Measurements from ENCODE around the gene NACC1.

Gene NACC1

DNA sequence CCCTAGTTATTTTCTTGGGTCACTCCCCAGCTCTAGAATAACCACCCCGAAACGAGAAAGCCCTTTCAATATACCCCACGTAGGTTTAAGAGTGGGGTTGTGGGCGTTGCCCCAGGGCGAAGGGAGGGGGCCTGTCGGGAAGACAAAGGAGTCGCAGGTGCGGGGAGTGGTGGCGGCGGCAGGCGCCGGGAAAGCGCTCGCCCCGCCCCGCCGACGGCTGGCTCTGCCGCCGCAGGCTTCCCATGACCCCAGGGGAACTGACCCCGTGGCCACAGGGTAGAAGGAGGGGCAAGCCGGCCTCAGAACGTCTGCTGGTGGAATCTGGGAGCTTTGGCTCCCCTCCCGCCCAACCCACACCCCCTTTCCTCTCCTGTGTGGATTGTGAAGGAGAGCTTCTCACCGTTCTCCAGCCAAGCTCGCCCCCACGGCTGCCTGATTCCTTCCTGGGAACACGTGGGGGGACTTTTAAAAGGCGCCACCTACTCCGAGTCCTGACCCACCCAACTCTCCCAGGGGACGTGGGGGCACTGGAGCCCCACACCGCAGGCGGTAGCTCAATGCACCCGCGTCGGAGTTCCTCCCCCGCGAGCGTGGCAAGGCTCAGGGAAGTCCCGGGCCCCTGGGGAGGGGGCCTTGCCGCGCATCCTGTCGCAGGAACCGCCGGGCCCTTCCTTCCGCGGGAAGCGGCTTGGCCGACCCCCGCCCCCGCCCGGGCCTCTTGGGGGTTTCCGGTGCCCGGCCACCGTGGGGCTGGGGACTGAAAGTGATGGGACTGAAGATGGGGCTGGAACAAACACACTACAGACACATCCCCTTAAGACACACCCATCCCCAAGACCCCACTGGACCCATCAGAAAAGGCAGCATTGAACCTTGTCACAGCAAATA is 37.7 kb downstream of the NACC1 start:
- DNase-seq (ENCODE audit: insufficient read length, low spot score) (peak; percentile 69), FAIRE-seq (no peak)
- TF ChIP-seq, protein P1, sequence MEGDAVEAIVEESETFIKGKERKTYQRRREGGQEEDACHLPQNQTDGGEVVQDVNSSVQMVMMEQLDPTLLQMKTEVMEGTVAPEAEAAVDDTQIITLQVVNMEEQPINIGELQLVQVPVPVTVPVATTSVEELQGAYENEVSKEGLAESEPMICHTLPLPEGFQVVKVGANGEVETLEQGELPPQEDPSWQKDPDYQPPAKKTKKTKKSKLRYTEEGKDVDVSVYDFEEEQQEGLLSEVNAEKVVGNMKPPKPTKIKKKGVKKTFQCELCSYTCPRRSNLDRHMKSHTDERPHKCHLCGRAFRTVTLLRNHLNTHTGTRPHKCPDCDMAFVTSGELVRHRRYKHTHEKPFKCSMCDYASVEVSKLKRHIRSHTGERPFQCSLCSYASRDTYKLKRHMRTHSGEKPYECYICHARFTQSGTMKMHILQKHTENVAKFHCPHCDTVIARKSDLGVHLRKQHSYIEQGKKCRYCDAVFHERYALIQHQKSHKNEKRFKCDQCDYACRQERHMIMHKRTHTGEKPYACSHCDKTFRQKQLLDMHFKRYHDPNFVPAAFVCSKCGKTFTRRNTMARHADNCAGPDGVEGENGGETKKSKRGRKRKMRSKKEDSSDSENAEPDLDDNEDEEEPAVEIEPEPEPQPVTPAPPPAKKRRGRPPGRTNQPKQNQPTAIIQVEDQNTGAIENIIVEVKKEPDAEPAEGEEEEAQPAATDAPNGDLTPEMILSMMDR (IDR thresholded peaks at IDR 0.05; ENCODE audit: insufficient read depth, missing control alignments), result no peak

DNA sequence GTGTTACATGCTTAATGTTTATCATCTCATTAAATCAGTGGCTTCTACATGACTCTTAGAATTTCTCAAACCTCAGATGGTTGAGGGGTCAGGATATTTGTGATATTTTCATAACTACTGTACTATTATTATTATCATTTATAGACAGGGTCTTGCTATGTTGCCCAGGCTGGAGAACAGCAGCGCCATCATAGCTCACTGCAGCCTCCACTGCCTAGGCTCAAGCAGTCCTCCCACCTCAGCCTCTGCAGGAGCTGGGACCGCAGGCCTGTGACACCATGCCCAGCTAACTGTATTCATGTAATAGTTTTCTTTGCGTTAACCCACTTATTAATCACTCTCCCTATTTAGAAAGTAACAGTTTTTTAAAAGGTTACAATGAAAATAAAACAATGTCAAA is 41.6 kb downstream of the NACC1 start:
- FAIRE-seq (no peak), DNase-seq (ENCODE audit: insufficient read length, low spot score) (no peak)
- TF ChIP-seq, protein P1 (IDR thresholded peaks at IDR 0.05; ENCODE audit: insufficient read depth, missing control alignments), result no peak

DNA sequence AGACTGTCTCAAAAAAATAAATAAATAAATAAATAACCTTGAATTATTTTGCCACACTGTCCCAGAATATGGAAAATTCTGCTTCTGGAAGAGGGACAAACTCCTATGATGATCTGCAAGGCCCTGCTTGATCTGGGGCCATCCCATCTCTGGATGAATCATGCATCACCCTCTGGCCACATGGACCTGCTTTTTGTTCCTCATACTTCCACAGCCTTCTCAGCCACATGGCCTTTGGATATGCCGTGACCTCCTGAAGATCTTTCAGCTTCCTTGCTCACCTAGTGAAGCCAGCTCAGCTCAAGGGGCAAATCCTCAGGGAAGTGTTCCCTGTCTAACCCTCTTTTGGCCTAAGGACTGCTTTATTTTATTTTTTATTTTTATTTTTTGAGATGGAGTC is 42.5 kb downstream of the NACC1 start:
- DNase-seq (ENCODE audit: insufficient read length, low spot score) (no peak), FAIRE-seq (no peak)
- TF ChIP-seq, protein P1 (IDR thresholded peaks at IDR 0.05; ENCODE audit: insufficient read depth, missing control alignments), result no peak

DNA sequence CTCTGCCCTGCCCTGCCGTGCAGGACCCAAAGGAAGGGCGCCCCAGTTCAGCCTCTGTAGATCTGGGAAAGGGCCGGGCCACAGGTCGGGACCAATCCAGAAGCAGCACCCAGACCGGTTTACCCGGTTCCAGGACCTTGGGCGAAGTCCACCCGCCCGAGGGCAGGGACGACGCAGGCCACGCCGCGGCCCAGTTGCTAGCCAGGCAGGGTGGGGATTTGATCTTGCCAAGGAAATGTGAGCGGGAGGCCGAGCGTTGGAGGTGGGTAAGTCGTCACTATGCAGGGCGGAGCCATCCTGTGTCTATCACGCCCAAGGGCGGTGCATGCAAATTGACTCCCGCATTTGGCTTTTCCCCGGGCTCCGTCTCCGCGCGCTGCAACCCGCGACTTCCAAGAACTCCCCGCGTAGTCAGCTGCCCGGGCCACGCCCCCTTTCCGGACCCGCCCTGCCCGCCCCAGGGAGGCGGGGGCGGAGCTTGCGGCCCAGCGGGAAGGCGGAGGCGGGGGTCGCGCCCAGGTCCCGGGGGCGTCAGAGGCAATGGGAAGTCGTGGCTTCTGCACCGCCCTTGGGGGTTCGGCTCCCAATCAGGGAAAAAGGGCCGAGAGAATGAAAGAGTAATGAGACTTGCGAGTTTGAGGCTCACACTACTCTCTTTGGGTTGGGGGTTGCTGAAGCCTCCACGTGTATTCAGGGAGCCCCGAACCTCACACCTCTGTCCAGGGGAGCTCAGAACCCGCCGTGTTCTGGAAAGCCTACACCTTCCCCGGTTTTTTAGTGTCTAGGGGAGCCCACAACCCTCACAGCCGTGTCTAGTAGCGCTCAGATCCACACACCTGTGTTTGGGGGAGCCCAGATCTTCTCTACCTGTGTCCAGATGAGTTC is 44.9 kb downstream of the NACC1 start:
- TF ChIP-seq, protein P1 (IDR thresholded peaks at IDR 0.05; ENCODE audit: insufficient read depth, missing control alignments), result no peak
- peak; percentile 73 for DNase-seq (ENCODE audit: insufficient read length, low spot score)
- FAIRE-seq, result no peak

DNA sequence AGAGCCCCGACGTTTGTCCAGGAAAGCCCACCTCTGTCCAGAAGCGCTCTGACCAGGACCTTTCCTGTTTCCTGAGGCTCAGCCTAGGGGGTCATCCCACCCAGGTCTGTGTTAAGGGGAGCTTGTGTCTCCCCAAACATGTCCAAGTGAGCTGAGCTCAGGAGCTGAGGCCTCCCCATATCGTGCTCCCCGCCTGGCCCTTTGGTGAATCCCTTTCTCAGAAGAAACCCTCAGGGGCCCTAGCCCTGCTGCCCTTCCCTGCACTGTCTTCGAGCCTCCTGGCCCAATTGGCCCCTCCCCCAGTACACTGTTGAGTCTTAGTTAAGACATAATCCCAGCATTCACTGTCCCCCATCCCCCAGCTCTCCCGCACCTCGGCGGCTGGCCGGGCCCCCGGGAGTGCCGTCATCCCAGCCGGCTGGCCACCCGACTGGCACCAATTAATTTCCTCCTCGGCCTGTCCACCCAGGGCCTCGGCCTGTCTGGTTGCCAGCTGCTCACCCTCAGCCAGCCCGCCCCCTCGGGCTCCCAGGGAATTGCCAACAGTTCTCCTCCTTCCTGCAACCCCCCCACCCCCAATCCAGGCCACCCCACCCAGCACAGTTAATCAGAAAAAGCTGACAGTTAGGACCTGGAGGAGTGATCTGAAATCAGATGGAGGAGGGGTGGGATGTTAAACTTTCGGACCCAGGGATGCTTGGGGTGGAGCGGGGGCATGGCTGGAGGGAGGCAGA is 45.7 kb downstream of the NACC1 start:
- TF ChIP-seq, protein P1 (IDR thresholded peaks at IDR 0.05; ENCODE audit: insufficient read depth, missing control alignments), result no peak
- DNase-seq (ENCODE audit: insufficient read length, low spot score) (peak; percentile 73), FAIRE-seq (no peak)

DNA sequence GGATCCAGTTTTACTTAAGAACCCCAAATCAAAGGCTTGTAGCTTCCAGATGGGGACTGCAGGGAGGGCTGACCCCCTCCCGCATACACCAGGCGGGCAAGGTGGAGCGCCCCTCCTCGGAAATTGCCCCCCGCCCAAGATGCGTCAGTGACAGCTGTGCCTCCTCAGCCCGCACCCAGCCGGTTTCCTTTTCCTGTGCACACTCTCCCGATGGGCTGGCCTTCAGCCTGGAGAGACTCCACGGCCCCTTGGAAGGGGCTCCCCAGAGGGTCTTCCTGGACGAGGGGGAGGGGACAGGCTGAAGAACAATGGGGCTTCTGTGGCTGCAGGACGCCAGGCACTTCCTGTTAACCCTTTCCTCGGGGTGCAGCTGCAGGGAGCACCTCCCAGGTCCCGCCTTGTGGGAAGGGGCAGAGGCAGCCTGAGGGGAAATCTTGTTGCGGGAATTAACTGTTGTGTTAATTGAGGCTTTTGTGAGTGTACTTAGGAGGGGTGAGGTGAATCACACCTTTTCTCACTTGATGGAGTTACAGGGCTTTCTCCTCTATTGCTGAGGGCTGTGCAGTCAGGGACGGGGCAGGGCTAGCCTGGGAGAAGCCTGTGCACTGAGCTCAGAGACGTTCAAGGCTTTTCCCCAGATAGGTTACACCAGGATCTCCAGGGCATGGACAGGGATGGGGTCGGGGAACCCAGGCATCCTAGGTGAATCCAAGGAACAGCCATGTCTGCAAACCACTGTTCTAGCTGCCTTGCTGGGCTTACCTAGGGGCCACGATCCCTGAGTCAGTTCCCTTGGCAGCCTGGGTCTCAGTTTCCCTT is 46.5 kb downstream of the NACC1 start:
- TF ChIP-seq, protein P1 (IDR thresholded peaks at IDR 0.05; ENCODE audit: insufficient read depth, missing control alignments), result no peak
- FAIRE-seq (no peak), DNase-seq (ENCODE audit: insufficient read length, low spot score) (no peak)

Measured in D721Med (cell line).